GM13977 (cell line): ENCODE results near the gene CTSA.

Experiments
- DNase-seq: peaks from one replicate; pipeline ENCODE4 v3.0.0; 2012; ENCODE audit warnings: low spot score
- in situ Hi-C: fragments of 300-500 bp; cut with MboI; formaldehyde crosslinking; loops from one replicate; pipeline ENCODE4 v1.12.0; 2022; ENCODE audit warnings: low sequenced_read_pairs, low pct_unique_long_range_greater_than_20kb, mixed read lengths, inconsistent platforms; ENCODE audit not compliant: unreplicated experiment
- TF ChIP-seq, protein P1 (sequence below): IDR thresholded peaks from 2 replicates; pipeline ENCODE4 v1.5.1; 2012; ENCODE audit warnings: mild to moderate bottlenecking, control low read depth; ENCODE audit not compliant: insufficient read depth; ENCODE audit errors: extremely low read depth, missing control alignments

CTSA gene

GRCh38 chr20:45943613-45944012 lies 52.5 kb downstream of the CTSA start:
- in situ Hi-C loops, result no loop called here
- TF ChIP-seq, protein P1, sequence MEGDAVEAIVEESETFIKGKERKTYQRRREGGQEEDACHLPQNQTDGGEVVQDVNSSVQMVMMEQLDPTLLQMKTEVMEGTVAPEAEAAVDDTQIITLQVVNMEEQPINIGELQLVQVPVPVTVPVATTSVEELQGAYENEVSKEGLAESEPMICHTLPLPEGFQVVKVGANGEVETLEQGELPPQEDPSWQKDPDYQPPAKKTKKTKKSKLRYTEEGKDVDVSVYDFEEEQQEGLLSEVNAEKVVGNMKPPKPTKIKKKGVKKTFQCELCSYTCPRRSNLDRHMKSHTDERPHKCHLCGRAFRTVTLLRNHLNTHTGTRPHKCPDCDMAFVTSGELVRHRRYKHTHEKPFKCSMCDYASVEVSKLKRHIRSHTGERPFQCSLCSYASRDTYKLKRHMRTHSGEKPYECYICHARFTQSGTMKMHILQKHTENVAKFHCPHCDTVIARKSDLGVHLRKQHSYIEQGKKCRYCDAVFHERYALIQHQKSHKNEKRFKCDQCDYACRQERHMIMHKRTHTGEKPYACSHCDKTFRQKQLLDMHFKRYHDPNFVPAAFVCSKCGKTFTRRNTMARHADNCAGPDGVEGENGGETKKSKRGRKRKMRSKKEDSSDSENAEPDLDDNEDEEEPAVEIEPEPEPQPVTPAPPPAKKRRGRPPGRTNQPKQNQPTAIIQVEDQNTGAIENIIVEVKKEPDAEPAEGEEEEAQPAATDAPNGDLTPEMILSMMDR, result no peak
- DNase-seq, result no peak

DNA sequence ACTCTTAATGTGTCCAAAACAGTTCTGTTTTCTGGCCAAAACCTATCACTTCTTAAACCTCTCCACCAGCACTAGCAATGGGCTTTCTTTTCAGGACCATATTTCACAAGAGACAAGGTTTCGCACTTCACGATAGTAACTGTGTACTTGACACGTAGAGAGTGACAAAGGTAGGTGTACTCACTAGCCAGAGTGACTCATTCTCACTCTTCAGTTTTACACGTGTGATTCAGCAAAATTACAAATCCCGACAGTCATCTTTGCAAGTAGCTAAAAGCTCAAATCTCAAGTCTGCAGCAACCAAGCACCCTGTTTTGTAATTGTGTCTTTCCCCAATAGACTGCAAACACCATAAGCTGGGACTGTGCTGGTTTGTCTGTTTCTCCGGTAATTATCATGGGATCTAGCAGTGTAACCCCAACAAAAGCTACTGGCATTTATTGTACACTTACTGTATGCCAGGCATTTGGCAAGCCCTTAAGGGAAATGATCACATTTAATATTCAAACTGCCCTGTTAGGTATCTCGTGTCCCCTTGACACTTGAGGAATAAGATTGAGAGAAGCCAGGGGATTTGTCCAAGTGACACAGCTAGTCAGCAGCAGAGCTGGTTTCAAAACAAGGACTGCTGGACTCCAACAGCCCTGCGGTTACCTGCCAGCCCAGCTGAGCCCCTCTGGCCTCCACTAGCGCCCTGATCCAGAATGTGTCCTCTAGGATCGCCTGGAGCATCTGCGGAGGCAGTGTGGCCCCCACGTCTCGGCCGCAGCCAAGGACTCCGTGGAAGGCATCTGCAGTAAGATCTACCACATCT lies 53.2 kb downstream of the CTSA start:
- TF ChIP-seq, protein P1, result no peak
- no peak for DNase-seq
- in situ Hi-C loops, result no loop called here

GRCh38 chr20:45944965-45945677 lies 54.0 kb downstream of the CTSA start:
- in situ Hi-C loops, result no loop called here
- TF ChIP-seq, protein P1, result no peak
- no peak for DNase-seq

GRCh38 chr20:45945678-45946148 lies 54.6 kb downstream of the CTSA start:
- TF ChIP-seq, protein P1, result no peak
- DNase-seq, result no peak
- in situ Hi-C loops, result no loop called here

GRCh38 chr20:45946149-45946970 lies 55.2 kb downstream of the CTSA start:
- TF ChIP-seq, protein P1, result no peak
- in situ Hi-C loops, result no loop called here
- DNase-seq, result no peak

- DNase-seq, result no peak
- TF ChIP-seq, protein P1, result no peak
- in situ Hi-C loops, result no loop called here
Measured at GRCh38 chr20:45947110-45947866, 56.2 kb downstream of the CTSA start.
